ENCODE data around the gene ALG1. TPM values are rescaled to one million over a fixed set of nuclear protein-coding genes. Genes with fewer than 3 reads are reported as not detected.
A peak's percentile ranks its signal among the peaks of the same experiment; 100 is the strongest.
"Not testable (repeated sequence)": the region's sequence is repeated elsewhere in the genome, so short reads cannot be mapped to it uniquely, and the experiment has no call there.

The ALG1 gene
- polyA plus RNA-seq, 1 donor (not counting 4 experiments of a cell fraction or from before 2014, with no cell fraction given) = 25.8 TPM

DNA sequence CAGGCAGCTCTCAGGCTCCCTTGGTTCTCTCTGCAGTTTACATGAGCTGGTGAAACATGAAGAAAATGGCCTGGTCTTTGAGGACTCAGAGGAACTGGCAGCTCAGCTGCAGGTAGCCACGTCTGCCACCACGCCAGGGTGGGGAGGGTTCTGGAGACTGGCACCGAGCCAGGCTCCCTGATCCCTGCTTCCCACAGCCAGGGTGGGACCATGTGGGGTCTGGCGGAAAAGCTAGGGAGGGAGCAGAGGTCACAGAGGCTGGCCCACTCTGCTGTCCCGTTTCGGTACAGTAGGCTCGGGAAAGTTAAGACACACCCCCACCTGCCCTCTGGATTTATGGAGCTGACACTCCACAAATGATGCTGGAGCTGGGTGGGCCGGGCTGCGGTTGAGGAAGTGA is 12.0 kb downstream of the ALG1 start:
- H3K27me3 ChIP-seq (ENCODE audit: control insufficient read depth, extremely low read depth, insufficient read depth, low read length); H3K36me3 ChIP-seq (ENCODE audit: control insufficient read depth in 2 of 2, extremely low read depth in 1 of 2, insufficient read depth in 2 of 2, low read length in 2 of 2); dilution Hi-C loops (cut with MboI; ENCODE audit: extremely low pct_ligation_motif_present, low sequenced_read_pairs): not testable (repeated sequence)

GRCh38 chr16:5084099-5084731 is 12.6 kb downstream of the ALG1 start:
- H3K4me1 ChIP-seq (ENCODE audit: control insufficient read depth, extremely low read depth, insufficient read depth, low read length); H2AFZ ChIP-seq (ENCODE audit: control insufficient read depth, low read length); H3K4me3 ChIP-seq (ENCODE audit: control insufficient read depth in 2 of 3, extremely low read depth in 1 of 3, insufficient read depth in 2 of 3, low read depth in 1 of 3, low read length in 3 of 3); H3K79me2 ChIP-seq (ENCODE audit: control insufficient read depth, insufficient read depth, low read length); H3K9me1 ChIP-seq (ENCODE audit: control insufficient read depth, extremely low read depth, insufficient read depth, low read length); dilution Hi-C loops (cut with MboI; ENCODE audit: extremely low pct_ligation_motif_present, low sequenced_read_pairs); H4K20me1 ChIP-seq (ENCODE audit: control insufficient read depth, extremely low read depth, insufficient read depth, low read length); H3K36me3 ChIP-seq (ENCODE audit: control insufficient read depth in 2 of 2, extremely low read depth in 1 of 2, insufficient read depth in 2 of 2, low read length in 2 of 2); H3K9ac ChIP-seq (ENCODE audit: control insufficient read depth, extremely low read depth, insufficient read depth, low read length); H3K4me2 ChIP-seq (ENCODE audit: control insufficient read depth, extremely low read depth, insufficient read depth, low read depth, low read length); H3K27me3 ChIP-seq (ENCODE audit: control insufficient read depth, extremely low read depth, insufficient read depth, low read length); DNase-seq (ENCODE audit: low read depth, low spot score); H3K9me3 ChIP-seq (ENCODE audit: control insufficient read depth, low read depth, low read length); FAIRE-seq; H3K27ac ChIP-seq (ENCODE audit: control insufficient read depth, insufficient read depth, low read length): not testable (repeated sequence)

More for the DNA sequence above, 12.0 kb downstream of the ALG1 start:
- H2AFZ ChIP-seq (ENCODE audit: control insufficient read depth, low read length); H3K9ac ChIP-seq (ENCODE audit: control insufficient read depth, extremely low read depth, insufficient read depth, low read length); DNase-seq (ENCODE audit: low read depth, low spot score); H3K4me3 ChIP-seq (ENCODE audit: control insufficient read depth in 2 of 3, extremely low read depth in 1 of 3, insufficient read depth in 2 of 3, low read depth in 1 of 3, low read length in 3 of 3); H3K27ac ChIP-seq (ENCODE audit: control insufficient read depth, insufficient read depth, low read length); H3K79me2 ChIP-seq (ENCODE audit: control insufficient read depth, insufficient read depth, low read length); H3K4me2 ChIP-seq (ENCODE audit: control insufficient read depth, extremely low read depth, insufficient read depth, low read depth, low read length); FAIRE-seq; H3K9me3 ChIP-seq (ENCODE audit: control insufficient read depth, low read depth, low read length); H4K20me1 ChIP-seq (ENCODE audit: control insufficient read depth, extremely low read depth, insufficient read depth, low read length); H3K9me1 ChIP-seq (ENCODE audit: control insufficient read depth, extremely low read depth, insufficient read depth, low read length); H3K4me1 ChIP-seq (ENCODE audit: control insufficient read depth, extremely low read depth, insufficient read depth, low read length): not testable (repeated sequence)

GRCh38 chr16:5084802-5085201 is 13.2 kb downstream of the ALG1 start:
- TF ChIP-seq, protein P1, sequence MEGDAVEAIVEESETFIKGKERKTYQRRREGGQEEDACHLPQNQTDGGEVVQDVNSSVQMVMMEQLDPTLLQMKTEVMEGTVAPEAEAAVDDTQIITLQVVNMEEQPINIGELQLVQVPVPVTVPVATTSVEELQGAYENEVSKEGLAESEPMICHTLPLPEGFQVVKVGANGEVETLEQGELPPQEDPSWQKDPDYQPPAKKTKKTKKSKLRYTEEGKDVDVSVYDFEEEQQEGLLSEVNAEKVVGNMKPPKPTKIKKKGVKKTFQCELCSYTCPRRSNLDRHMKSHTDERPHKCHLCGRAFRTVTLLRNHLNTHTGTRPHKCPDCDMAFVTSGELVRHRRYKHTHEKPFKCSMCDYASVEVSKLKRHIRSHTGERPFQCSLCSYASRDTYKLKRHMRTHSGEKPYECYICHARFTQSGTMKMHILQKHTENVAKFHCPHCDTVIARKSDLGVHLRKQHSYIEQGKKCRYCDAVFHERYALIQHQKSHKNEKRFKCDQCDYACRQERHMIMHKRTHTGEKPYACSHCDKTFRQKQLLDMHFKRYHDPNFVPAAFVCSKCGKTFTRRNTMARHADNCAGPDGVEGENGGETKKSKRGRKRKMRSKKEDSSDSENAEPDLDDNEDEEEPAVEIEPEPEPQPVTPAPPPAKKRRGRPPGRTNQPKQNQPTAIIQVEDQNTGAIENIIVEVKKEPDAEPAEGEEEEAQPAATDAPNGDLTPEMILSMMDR (optimal IDR thresholded peaks at IDR 0.05 in 1 of 3, IDR thresholded peaks at IDR 0.05 in 1 of 3, conservative IDR thresholded peaks at IDR 0.05 in 1 of 3; ENCODE audit: extremely low read depth in 1 of 3, insufficient read depth in 2 of 3, low read length in 3 of 3) = peak; percentile 30 to 64 (median 63)

DNA sequence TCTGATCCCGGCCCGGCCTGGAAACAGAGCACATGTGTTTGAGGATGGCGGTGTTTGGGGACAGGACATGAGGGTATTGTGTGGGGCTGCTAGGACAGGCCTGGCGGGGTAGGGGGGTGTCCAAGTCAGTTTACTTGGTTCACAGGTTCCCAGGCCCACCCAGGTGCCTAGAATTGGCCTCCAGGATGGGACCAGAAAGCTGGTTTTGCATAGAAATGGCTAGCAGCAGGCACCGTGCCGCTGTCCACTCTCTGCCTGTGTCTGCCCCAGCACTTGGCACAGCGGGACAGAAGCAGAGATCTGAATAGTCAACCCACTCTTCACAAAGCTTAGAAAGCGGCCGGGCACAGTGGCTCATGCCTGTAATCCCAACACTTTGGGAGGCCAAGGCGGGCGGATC is 14.1 kb downstream of the ALG1 start:
- H3K79me2 ChIP-seq (ENCODE audit: control insufficient read depth, insufficient read depth, low read length); FAIRE-seq; H2AFZ ChIP-seq (ENCODE audit: control insufficient read depth, low read length); H3K4me2 ChIP-seq (ENCODE audit: control insufficient read depth, extremely low read depth, insufficient read depth, low read depth, low read length); H4K20me1 ChIP-seq (ENCODE audit: control insufficient read depth, extremely low read depth, insufficient read depth, low read length); H3K27ac ChIP-seq (ENCODE audit: control insufficient read depth, insufficient read depth, low read length); H3K9me3 ChIP-seq (ENCODE audit: control insufficient read depth, low read depth, low read length); H3K4me3 ChIP-seq (ENCODE audit: control insufficient read depth in 2 of 3, extremely low read depth in 1 of 3, insufficient read depth in 2 of 3, low read depth in 1 of 3, low read length in 3 of 3); H3K27me3 ChIP-seq (ENCODE audit: control insufficient read depth, extremely low read depth, insufficient read depth, low read length); dilution Hi-C loops (cut with MboI; ENCODE audit: extremely low pct_ligation_motif_present, low sequenced_read_pairs); H3K4me1 ChIP-seq (ENCODE audit: control insufficient read depth, extremely low read depth, insufficient read depth, low read length); H3K9me1 ChIP-seq (ENCODE audit: control insufficient read depth, extremely low read depth, insufficient read depth, low read length); H3K9ac ChIP-seq (ENCODE audit: control insufficient read depth, extremely low read depth, insufficient read depth, low read length); DNase-seq (ENCODE audit: low read depth, low spot score): not testable (repeated sequence)
- peaks cover 4 to 13% of the 10 kb centered on the region in 2 experiments for H3K36me3 ChIP-seq (ENCODE audit: control insufficient read depth in 2 of 2, extremely low read depth in 1 of 2, insufficient read depth in 2 of 2, low read length in 2 of 2)

More at GRCh38 chr16:5084802-5085201, 13.2 kb downstream of the ALG1 start:
- FAIRE-seq; H3K4me2 ChIP-seq (ENCODE audit: control insufficient read depth, extremely low read depth, insufficient read depth, low read depth, low read length); H3K27ac ChIP-seq (ENCODE audit: control insufficient read depth, insufficient read depth, low read length); H3K79me2 ChIP-seq (ENCODE audit: control insufficient read depth, insufficient read depth, low read length); H3K4me1 ChIP-seq (ENCODE audit: control insufficient read depth, extremely low read depth, insufficient read depth, low read length); H4K20me1 ChIP-seq (ENCODE audit: control insufficient read depth, extremely low read depth, insufficient read depth, low read length); H3K4me3 ChIP-seq (ENCODE audit: control insufficient read depth in 2 of 3, extremely low read depth in 1 of 3, insufficient read depth in 2 of 3, low read depth in 1 of 3, low read length in 3 of 3); H3K36me3 ChIP-seq (ENCODE audit: control insufficient read depth in 2 of 2, extremely low read depth in 1 of 2, insufficient read depth in 2 of 2, low read length in 2 of 2); H3K9me1 ChIP-seq (ENCODE audit: control insufficient read depth, extremely low read depth, insufficient read depth, low read length); H2AFZ ChIP-seq (ENCODE audit: control insufficient read depth, low read length); H3K9ac ChIP-seq (ENCODE audit: control insufficient read depth, extremely low read depth, insufficient read depth, low read length); dilution Hi-C loops (cut with MboI; ENCODE audit: extremely low pct_ligation_motif_present, low sequenced_read_pairs); H3K9me3 ChIP-seq (ENCODE audit: control insufficient read depth, low read depth, low read length); DNase-seq (ENCODE audit: low read depth, low spot score); H3K27me3 ChIP-seq (ENCODE audit: control insufficient read depth, extremely low read depth, insufficient read depth, low read length): not testable (repeated sequence)

Measured in keratinocyte (primary cell).